ENCODE data around the gene CLIC3. TPM values are rescaled to one million over a fixed set of nuclear protein-coding genes. Genes with fewer than 3 reads are reported as not detected.

The CLIC3 gene
- total and polyA plus RNA-seq, 4 donors, result 0.35 to 6.4 (median 2.0) TPM

- Histone ChIP-seq H3K27me3 (ENCODE audit: control insufficient read depth, insufficient read depth, low read length) (no peaks in the 10 kb centered on the region), H3K9me3 (ENCODE audit: control insufficient read depth, insufficient read depth, low read length) (no peaks in the 10 kb centered on the region), H3K4me1 (ENCODE audit: control insufficient read depth, insufficient read depth, low read length) (peaks cover 67% of the 10 kb centered on the region), H3K36me3 (ENCODE audit: control insufficient read depth, insufficient read depth, low read length) (peaks cover 57% of the 10 kb centered on the region), H3K4me3 (ENCODE audit: low read depth, low read length) (peak overlapping the region; percentile 21), H3K27ac (ENCODE audit: low read depth, low read length) (peak overlapping the region; percentile 94)
- 22% methylated on average over 21 of the region's 21 CpGs for WGBS (ENCODE audit: insufficient coverage)
- DNase-seq (ENCODE audit: low read depth in 4 of 6, low spot score in 6 of 6), result peak in 3 of 6 donors; percentile 46 to 88 (median 85)
These were observed 29.2 kb upstream of the CLIC3 start for GRCh38 chr9:137025517-137025966.

- WGBS (ENCODE audit: insufficient coverage), result 66% methylated on average over 14 of the region's 15 CpGs
- Histone ChIP-seq H3K4me1 (ENCODE audit: control insufficient read depth, insufficient read depth, low read length) (peaks cover 53% of the 10 kb centered on the region), H3K27me3 (ENCODE audit: control insufficient read depth, insufficient read depth, low read length) (no peaks in the 10 kb centered on the region), H3K27ac (ENCODE audit: low read depth, low read length) (peak overlapping the region; percentile 94), H3K9me3 (ENCODE audit: control insufficient read depth, insufficient read depth, low read length) (no peaks in the 10 kb centered on the region), H3K36me3 (ENCODE audit: control insufficient read depth, insufficient read depth, low read length) (peaks cover 77% of the 10 kb centered on the region), H3K4me3 (ENCODE audit: low read depth, low read length) (no peak overlapping the region)
- DNase-seq (ENCODE audit: low read depth in 4 of 6, low spot score in 6 of 6), result no peak
These were observed 27.2 kb upstream of the CLIC3 start for GRCh38 chr9:137023583-137023991.

- Histone ChIP-seq H3K4me3 (ENCODE audit: low read depth, low read length) (no peak overlapping the region), H3K4me1 (ENCODE audit: control insufficient read depth, insufficient read depth, low read length) (peaks cover 50% of the 10 kb centered on the region), H3K9me3 (ENCODE audit: control insufficient read depth, insufficient read depth, low read length) (no peaks in the 10 kb centered on the region), H3K27ac (ENCODE audit: low read depth, low read length) (peak overlapping the region; percentile 94), H3K36me3 (ENCODE audit: control insufficient read depth, insufficient read depth, low read length) (peaks cover 79% of the 10 kb centered on the region), H3K27me3 (ENCODE audit: control insufficient read depth, insufficient read depth, low read length) (no peaks in the 10 kb centered on the region)
- no peak for DNase-seq (ENCODE audit: low read depth in 4 of 6, low spot score in 6 of 6)
- WGBS (ENCODE audit: insufficient coverage), result 69% methylated on average over 7 of the region's 7 CpGs
These were observed 26.8 kb upstream of the CLIC3 start for GRCh38 chr9:137023157-137023556.

DNA sequence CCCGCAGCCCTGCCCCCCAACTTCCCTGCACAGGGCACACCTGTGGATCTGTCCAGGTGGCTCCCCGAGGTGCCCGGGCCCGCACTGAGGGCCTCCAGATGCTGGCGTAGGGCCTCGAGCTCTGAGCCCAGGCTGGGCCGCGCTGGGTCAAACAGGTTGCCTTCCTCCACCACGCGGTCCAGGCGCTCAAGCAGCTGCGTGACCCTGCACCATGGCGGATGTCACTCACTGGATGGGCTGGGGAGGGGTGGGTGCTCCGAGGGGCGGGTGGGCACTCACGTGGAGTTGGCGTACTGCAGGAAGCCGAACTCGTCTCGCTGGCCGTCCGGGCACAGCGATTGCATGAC, 26.3 kb upstream of the CLIC3 start:
- peaks cover 85% of the 10 kb centered on the region for H3K36me3 ChIP-seq (ENCODE audit: control insufficient read depth, insufficient read depth, low read length)
- no peak for DNase-seq (ENCODE audit: low read depth in 4 of 6, low spot score in 6 of 6)
- no peaks in the 10 kb centered on the region for H3K27me3 ChIP-seq (ENCODE audit: control insufficient read depth, insufficient read depth, low read length)
- H3K9me3 ChIP-seq (ENCODE audit: control insufficient read depth, insufficient read depth, low read length), result no peaks in the 10 kb centered on the region
- peaks cover 50% of the 10 kb centered on the region for H3K4me1 ChIP-seq (ENCODE audit: control insufficient read depth, insufficient read depth, low read length)
- H3K4me3 ChIP-seq (ENCODE audit: low read depth, low read length), result no peak overlapping the region
- H3K27ac ChIP-seq (ENCODE audit: low read depth, low read length), result no peak overlapping the region
- WGBS (ENCODE audit: insufficient coverage), result 91% methylated on average over 21 of the region's 23 CpGs

GRCh38 chr9:137021979-137022661, 25.8 kb upstream of the CLIC3 start:
- no peak for DNase-seq (ENCODE audit: low read depth in 4 of 6, low spot score in 6 of 6)
- Histone ChIP-seq H3K27ac (ENCODE audit: low read depth, low read length) (no peak overlapping the region), H3K4me1 (ENCODE audit: control insufficient read depth, insufficient read depth, low read length) (peaks cover 45% of the 10 kb centered on the region), H3K4me3 (ENCODE audit: low read depth, low read length) (no peak overlapping the region), H3K36me3 (ENCODE audit: control insufficient read depth, insufficient read depth, low read length) (peaks cover 90% of the 10 kb centered on the region), H3K27me3 (ENCODE audit: control insufficient read depth, insufficient read depth, low read length) (no peaks in the 10 kb centered on the region), H3K9me3 (ENCODE audit: control insufficient read depth, insufficient read depth, low read length) (no peaks in the 10 kb centered on the region)
- 63% methylated on average over 28 of the region's 30 CpGs for WGBS (ENCODE audit: insufficient coverage)

- no peaks in the 10 kb centered on the region for H3K9me3 ChIP-seq (ENCODE audit: control insufficient read depth, insufficient read depth, low read length)
- H3K4me3 ChIP-seq (ENCODE audit: low read depth, low read length), result no peak overlapping the region
- H3K27me3 ChIP-seq (ENCODE audit: control insufficient read depth, insufficient read depth, low read length), result no peaks in the 10 kb centered on the region
- peaks cover 92% of the 10 kb centered on the region for H3K36me3 ChIP-seq (ENCODE audit: control insufficient read depth, insufficient read depth, low read length)
- 82% methylated on average over 4 of the region's 6 CpGs for WGBS (ENCODE audit: insufficient coverage)
- peaks cover 39% of the 10 kb centered on the region for H3K4me1 ChIP-seq (ENCODE audit: control insufficient read depth, insufficient read depth, low read length)
- no peak overlapping the region for H3K27ac ChIP-seq (ENCODE audit: low read depth, low read length)
- DNase-seq (ENCODE audit: low read depth in 4 of 6, low spot score in 6 of 6), result no peak
These were observed 25.2 kb upstream of the CLIC3 start for GRCh38 chr9:137021568-137021978.

- no peaks in the 10 kb centered on the region for H3K9me3 ChIP-seq (ENCODE audit: control insufficient read depth, insufficient read depth, low read length)
- no peak overlapping the region for H3K4me3 ChIP-seq (ENCODE audit: low read depth, low read length)
- H3K4me1 ChIP-seq (ENCODE audit: control insufficient read depth, insufficient read depth, low read length), result peaks cover 33% of the 10 kb centered on the region
- no peak overlapping the region for H3K27ac ChIP-seq (ENCODE audit: low read depth, low read length)
- no peaks in the 10 kb centered on the region for H3K27me3 ChIP-seq (ENCODE audit: control insufficient read depth, insufficient read depth, low read length)
- DNase-seq (ENCODE audit: low read depth in 4 of 6, low spot score in 6 of 6), result no peak
- WGBS (ENCODE audit: insufficient coverage), result 93% methylated on average over 31 of the region's 32 CpGs
- H3K36me3 ChIP-seq (ENCODE audit: control insufficient read depth, insufficient read depth, low read length), result peaks cover 95% of the 10 kb centered on the region
These were observed 24.6 kb upstream of the CLIC3 start for GRCh38 chr9:137020771-137021567.

DNA sequence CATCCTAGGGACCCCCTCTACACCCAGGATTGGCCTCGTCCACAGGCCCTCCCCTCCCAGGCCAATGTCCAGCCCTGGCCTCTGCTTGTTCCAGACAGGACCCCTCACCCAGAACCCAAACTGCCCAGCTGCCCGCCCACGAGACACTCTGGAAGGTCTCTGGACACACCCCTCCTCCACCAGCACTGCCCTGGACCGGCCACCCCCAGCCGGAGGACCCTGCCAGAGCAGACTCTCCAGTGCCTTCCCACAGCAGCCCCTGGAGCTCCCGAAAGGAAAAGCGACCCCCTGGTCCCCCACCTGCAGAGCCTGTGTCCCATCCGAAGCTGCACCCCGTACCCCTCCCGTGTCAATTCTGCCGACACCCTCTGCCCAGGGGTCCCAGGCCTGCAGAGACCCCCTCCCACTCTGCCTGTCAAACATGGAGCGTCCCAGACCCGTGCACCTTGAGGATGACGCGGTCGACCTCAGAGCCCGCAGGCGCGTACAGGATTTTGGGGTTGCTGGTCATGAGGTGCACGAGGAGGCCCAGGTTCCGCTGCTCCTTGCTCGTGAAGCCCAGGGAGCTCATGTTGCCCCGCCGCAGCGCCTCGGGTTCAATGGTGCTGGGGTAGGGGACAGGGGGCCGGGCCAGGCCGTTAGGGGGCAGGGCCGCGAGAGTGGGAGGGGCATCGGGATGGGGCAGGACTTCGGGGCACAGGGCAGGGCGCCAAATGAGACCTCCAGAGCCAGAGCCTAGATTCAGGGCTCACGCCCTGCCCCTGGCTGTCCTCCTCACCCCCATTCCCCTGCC, 23.7 kb upstream of the CLIC3 start:
- Histone ChIP-seq H3K36me3 (ENCODE audit: control insufficient read depth, insufficient read depth, low read length) (peaks cover 96% of the 10 kb centered on the region), H3K27me3 (ENCODE audit: control insufficient read depth, insufficient read depth, low read length) (no peaks in the 10 kb centered on the region), H3K4me3 (ENCODE audit: low read depth, low read length) (no peak overlapping the region), H3K9me3 (ENCODE audit: control insufficient read depth, insufficient read depth, low read length) (no peaks in the 10 kb centered on the region), H3K27ac (ENCODE audit: low read depth, low read length) (no peak overlapping the region), H3K4me1 (ENCODE audit: control insufficient read depth, insufficient read depth, low read length) (peaks cover 24% of the 10 kb centered on the region)
- DNase-seq (ENCODE audit: low read depth in 4 of 6, low spot score in 6 of 6), result no peak
- WGBS (ENCODE audit: insufficient coverage), result 90% methylated on average over 34 of the region's 34 CpGs

- H3K27me3 ChIP-seq (ENCODE audit: control insufficient read depth, insufficient read depth, low read length), result no peaks in the 10 kb centered on the region
- no peak overlapping the region for H3K4me3 ChIP-seq (ENCODE audit: low read depth, low read length)
- no peak for DNase-seq (ENCODE audit: low read depth in 4 of 6, low spot score in 6 of 6)
- peaks cover 14% of the 10 kb centered on the region for H3K4me1 ChIP-seq (ENCODE audit: control insufficient read depth, insufficient read depth, low read length)
- no peak overlapping the region for H3K27ac ChIP-seq (ENCODE audit: low read depth, low read length)
- peaks cover 98% of the 10 kb centered on the region for H3K36me3 ChIP-seq (ENCODE audit: control insufficient read depth, insufficient read depth, low read length)
- H3K9me3 ChIP-seq (ENCODE audit: control insufficient read depth, insufficient read depth, low read length), result no peaks in the 10 kb centered on the region
- WGBS (ENCODE audit: insufficient coverage), result 91% methylated on average over 34 of the region's 36 CpGs
These were observed 22.6 kb upstream of the CLIC3 start for GRCh38 chr9:137018761-137019559.
